PC-9 (cell line): ENCODE measurements around the gene ADORA2B. TPM values are rescaled to one million over a fixed set of nuclear protein-coding genes. Genes with fewer than 3 reads are reported as not detected.

Source experiments
- BruUV-seq: library from RNA; stranded (reverse); fragments of 400-500 nt; replicated peaks from 2 replicates; lab custom pipeline; 2021; lab: Mats Ljungman, UMichigan
- CTCF ChIA-PET: fragments of 300-600 bp; sonication (Branson Sonifier 250); formaldehyde crosslinking; loops from one replicate; lab custom pipeline; 2022; ENCODE audit warnings: antibody characterized with exemption; lab: Charles Lee
- POLR2A ChIA-PET: fragments of 300-600 bp; sonication (Branson Sonifier 250); formaldehyde crosslinking; loops from one replicate; lab custom pipeline; 2022; ENCODE audit warnings: antibody characterized with exemption; ENCODE audit not compliant: unreplicated experiment; lab: Charles Lee
- DNase-seq, 2 experiments: peaks; one replicate each; pipeline versions ENCODE4 v3.0.0 to v3.0.0-alpha.2; 2015 to 2022; ENCODE audit warnings: mixed read lengths in 1 of 2
- H2AFZ ChIP-seq: fragments of 200-600 bp; sonication (generic); 2 replicates; pipeline ENCODE4 v1.8.1; 2017; ENCODE audit warnings: antibody characterized with exemption
- H3F3A ChIP-seq: fragments of 200-600 bp; sonication (generic); 2 replicates; pipeline ENCODE4 v1.8.1; 2017; ENCODE audit warnings: antibody characterized with exemption, mild to moderate bottlenecking, low read depth; ENCODE audit not compliant: insufficient read depth
- H3K27ac ChIP-seq: fragments of 200-600 bp; sonication (generic); 2 replicates; pipeline ENCODE4 v1.6.1; 2016; ENCODE audit warnings: mixed run types
- H3K27me3 ChIP-seq: fragments of 200-600 bp; sonication (generic); 2 replicates; pipeline ENCODE4 v1.6.1; 2016; ENCODE audit warnings: low read depth, mixed run types; ENCODE audit not compliant: insufficient read depth
- H3K36me3 ChIP-seq: fragments of 200-600 bp; sonication (generic); 2 replicates; pipeline ENCODE4 v1.6.1; 2016; ENCODE audit warnings: low read depth, mixed run types
- H3K4me1 ChIP-seq: fragments of 200-600 bp; sonication (generic); replicated peaks from 2 replicates; pipeline ENCODE4 v1.6.1; 2016; ENCODE audit warnings: mixed run types; ENCODE audit not compliant: insufficient read depth
- H3K4me2 ChIP-seq: fragments of 200-600 bp; sonication (generic); 2 replicates; pipeline ENCODE4 v1.6.1; 2017; ENCODE audit warnings: mixed run types
- H3K4me3 ChIP-seq: fragments of 200-600 bp; sonication (generic); 2 replicates; pipeline ENCODE4 v1.6.1; 2016; ENCODE audit warnings: mixed run types
- H3K79me2 ChIP-seq: fragments of 200-600 bp; sonication (generic); 2 replicates; pipeline ENCODE4 v1.6.1; 2017; ENCODE audit warnings: low read depth, mixed run types
- H3K9me2 ChIP-seq: fragments of 200-600 bp; sonication (generic); 2 replicates; pipeline ENCODE4 v1.8.1; 2017; ENCODE audit warnings: mild to moderate bottlenecking; ENCODE audit not compliant: insufficient read depth
- H3K9me3 ChIP-seq: fragments of 200-600 bp; sonication (generic); 2 replicates; pipeline ENCODE4 v1.8.1; 2016; ENCODE audit warnings: low read depth; ENCODE audit not compliant: insufficient read depth
- H4K20me1 ChIP-seq: fragments of 200-600 bp; sonication (generic); 2 replicates; pipeline ENCODE4 v1.8.1; 2017; ENCODE audit not compliant: insufficient read depth
- CTCF ChIP-seq: fragments of 200-600 bp; sonication (generic); conservative IDR thresholded peaks from 2 replicates; pipeline ENCODE4 v1.6.1; 2017; ENCODE audit warnings: mixed run types, antibody characterized with exemption, mild to moderate bottlenecking, moderate library complexity
- EZH2 ChIP-seq: fragments of 200-600 bp; sonication (generic); IDR thresholded peaks from 2 replicates; pipeline ENCODE4 v1.8.0; 2017; ENCODE audit warnings: antibody characterized with exemption, low read depth
- intact Hi-C: fragments of 100-400 bp; cut with micrococcal nuclease; formaldehyde crosslinking; loops from one replicate; pipeline ENCODE4 v1.10.0; 2022; ENCODE audit not compliant: unreplicated experiment
- total RNA-seq: library from RNA; stranded (reverse); gene quantifications from 2 replicates; pipeline ENCODE4 v1.2.3, GENCODE V29; 2021

Gene ADORA2B
- total RNA-seq, 1 experiment from 2014 or later: 42.7 TPM

- peak; percentile 96 for DNase-seq
- H3K79me2 ChIP-seq: no peaks in the 10 kb centered on the region
- no peak for TF ChIP-seq CTCF
- no peak for TF ChIP-seq EZH2
- POLR2A ChIA-PET: interaction anchor here (0.6 to 1.0 kb wide), 3 partner anchors 27 to 79 kb away, joined by 3 to 6 read pairs (median 3); partner anchors contain the start of gene TTC19
- no TSS peak for BruUV-seq
- intact Hi-C loops: loop anchor here (1.0 to 2.0 kb wide), 4 partner anchors 26 to 78 kb away; partner anchors contain the start of genes TTC19 and ZSWIM7
- H3K36me3 ChIP-seq: no peaks in the 10 kb centered on the region
- peaks cover 24% of the 10 kb centered on the region for H3F3A ChIP-seq
- peak overlapping the region; percentile 33 for H3K4me2 ChIP-seq
- H3K9me2 ChIP-seq: no peaks in the 10 kb centered on the region
- H3K4me3 ChIP-seq: no peak overlapping the region
- H3K4me1 ChIP-seq: peaks cover 41% of the 10 kb centered on the region
- H3K9me3 ChIP-seq: no peaks in the 10 kb centered on the region
- peak overlapping the region; percentile 95 for H3K27ac ChIP-seq
- H3K27me3 ChIP-seq: no peaks in the 10 kb centered on the region
- CTCF ChIA-PET: interaction anchor here (0.5 kb wide), 1 partner anchor 29 kb away, joined by 7 read pairs; no protein-coding TSS in a partner anchor
- no peak overlapping the region for H2AFZ ChIP-seq
- no peaks in the 10 kb centered on the region for H4K20me1 ChIP-seq
Measured at GRCh38 chr17:15920758-15921239, 24.1 kb upstream of the ADORA2B start.

GRCh38 chr17:15921640-15922039 lies 23.3 kb upstream of the ADORA2B start:
- ChIA-PET POLR2A (no interaction called here), CTCF (no interaction called here)
- peaks cover 34% of the 10 kb centered on the region for H3K4me1 ChIP-seq
- intact Hi-C loops: loop anchor here (2.0 kb wide), 3 partner anchors 25 to 77 kb away; partner anchors contain the start of genes TTC19 and ZSWIM7
- TF ChIP-seq CTCF: no peak
- no peak for TF ChIP-seq EZH2
- no peaks in the 10 kb centered on the region for H3K36me3 ChIP-seq
- peaks cover 21% of the 10 kb centered on the region for H3F3A ChIP-seq
- no peak for DNase-seq
- H3K27ac ChIP-seq: peak overlapping the region; percentile 95
- H3K4me3 ChIP-seq: no peak overlapping the region
- H3K9me2 ChIP-seq: no peaks in the 10 kb centered on the region
- no peaks in the 10 kb centered on the region for H4K20me1 ChIP-seq
- no TSS peak for BruUV-seq
- no peaks in the 10 kb centered on the region for H3K27me3 ChIP-seq
- H3K79me2 ChIP-seq: no peaks in the 10 kb centered on the region
- H3K9me3 ChIP-seq: no peaks in the 10 kb centered on the region
- H2AFZ ChIP-seq: no peak overlapping the region
- peak overlapping the region; percentile 33 for H3K4me2 ChIP-seq

GRCh38 chr17:15922586-15922985 lies 22.3 kb upstream of the ADORA2B start:
- H3K27ac ChIP-seq: no peak overlapping the region
- no peak for DNase-seq
- intact Hi-C loops: no loop called here

More at GRCh38 chr17:15922586-15922985, 22.3 kb upstream of the ADORA2B start:
- Histone ChIP-seq H3K36me3 (no peaks in the 10 kb centered on the region), H4K20me1 (no peaks in the 10 kb centered on the region), H3K27me3 (no peaks in the 10 kb centered on the region), H3K4me2 (no peak overlapping the region), H2AFZ (no peak overlapping the region), H3K4me1 (peaks cover 34% of the 10 kb centered on the region), H3K9me2 (no peaks in the 10 kb centered on the region), H3K79me2 (no peaks in the 10 kb centered on the region), H3K4me3 (no peak overlapping the region), H3F3A (peaks cover 21% of the 10 kb centered on the region), H3K9me3 (no peaks in the 10 kb centered on the region)
- TF ChIP-seq CTCF (no peak), EZH2 (no peak)
- no TSS peak for BruUV-seq
- POLR2A ChIA-PET: no interaction called here
- CTCF ChIA-PET: no interaction called here
